ENCODE measurements around the gene KPNA5.

KPNA5 gene

GRCh38 chr6:116763048-116763447 lies 82.0 kb downstream of the KPNA5 start:
- no peak for DNase-seq (ENCODE audit: low read depth)
- in situ Hi-C loops (cut with HindIII; ENCODE audit: low sequenced_read_pairs) = no loop called here
- no peak for TF ChIP-seq CTCF (IDR thresholded peaks at IDR 0.05; ENCODE audit: low read depth, low read length, missing control alignments)
- H3K4me3 ChIP-seq (ENCODE audit: low read depth, low read length) = no peak overlapping the region

GRCh38 chr6:116763906-116764628 lies 83.1 kb downstream of the KPNA5 start:
- in situ Hi-C loops (cut with HindIII; ENCODE audit: low sequenced_read_pairs) = no loop called here
- no peak for TF ChIP-seq CTCF (IDR thresholded peaks at IDR 0.05; ENCODE audit: low read depth, low read length, missing control alignments)
- peak overlapping the region; percentile 51 for H3K4me3 ChIP-seq (ENCODE audit: low read depth, low read length)
- no peak for DNase-seq (ENCODE audit: low read depth)

GRCh38 chr6:116764629-116764960 lies 83.6 kb downstream of the KPNA5 start:
- DNase-seq (ENCODE audit: low read depth) = no peak
- H3K4me3 ChIP-seq (ENCODE audit: low read depth, low read length) = peak overlapping the region; percentile 51
- in situ Hi-C loops (cut with HindIII; ENCODE audit: low sequenced_read_pairs) = no loop called here
- TF ChIP-seq CTCF (IDR thresholded peaks at IDR 0.05; ENCODE audit: low read depth, low read length, missing control alignments) = no peak

- no peak for TF ChIP-seq CTCF (IDR thresholded peaks at IDR 0.05; ENCODE audit: low read depth, low read length, missing control alignments)
- peak within 1 kb of the TSS; percentile 51 for H3K4me3 ChIP-seq (ENCODE audit: low read depth, low read length)
- no peak for DNase-seq (ENCODE audit: low read depth)
- in situ Hi-C loops (cut with HindIII; ENCODE audit: low sequenced_read_pairs) = no loop called here
Measured at GRCh38 chr6:116764961-116765841, 84.2 kb downstream of the KPNA5 start, which contains the start of gene FAM162B. TSS of gene FAM162B (minus strand) at chr6:116765719. CDS start at chr6:116765576, 143 bp downstream.

GRCh38 chr6:116766506-116767176 lies 85.6 kb downstream of the KPNA5 start:
- no peak for TF ChIP-seq CTCF (IDR thresholded peaks at IDR 0.05; ENCODE audit: low read depth, low read length, missing control alignments)
- in situ Hi-C loops (cut with HindIII; ENCODE audit: low sequenced_read_pairs) = no loop called here
- no peak for DNase-seq (ENCODE audit: low read depth)
- H3K4me3 ChIP-seq (ENCODE audit: low read depth, low read length) = no peak overlapping the region

GRCh38 chr6:116767715-116768114 lies 86.7 kb downstream of the KPNA5 start:
- DNase-seq (ENCODE audit: low read depth) = no peak
- no peak overlapping the region for H3K4me3 ChIP-seq (ENCODE audit: low read depth, low read length)
- no peak for TF ChIP-seq CTCF (IDR thresholded peaks at IDR 0.05; ENCODE audit: low read depth, low read length, missing control alignments)
- in situ Hi-C loops (cut with HindIII; ENCODE audit: low sequenced_read_pairs) = no loop called here

Data from astrocyte of the cerebellum (primary cell).